Measurements from ENCODE around the gene NUP155.
"Not testable (repeated sequence)": the region's sequence is repeated elsewhere in the genome, so short reads cannot be mapped to it uniquely, and the experiment has no call there.

- not testable (repeated sequence) for TF ChIP-seq EZH2 (IDR thresholded peaks at IDR 0.05); POLR2AphosphoS5 (IDR thresholded peaks at IDR 0.05; ENCODE audit: borderline replicate concordance, low read depth, low read length)
Observed at GRCh38 chr5:37296313-37296712, 74.6 kb downstream of the NUP155 start.

All from SK-N-MC (cell line).